SK-N-SH treated with all-trans-retinoic acid at 6 μM for 48 hours (cell line): ENCODE measurements around the gene ANKRD7.

Experiments used
- ATAC-seq: fragments of 200-7000 bp; cut with Tn5 transposase; 3 replicates; pipeline ENCODE4 v1.9.1; 2020; ENCODE audit warnings: mild to moderate bottlenecking, moderate library complexity
- ARNTL ChIP-seq: fragments of 450-650 bp; formaldehyde crosslinking; IDR thresholded peaks from 2 replicates; pipeline ENCODE4 v1.5.0; 2020; ENCODE audit warnings: low read depth, mild to moderate bottlenecking, moderate library complexity, borderline replicate concordance
- BACH2 ChIP-seq: fragments of 250-450 bp; sonication (Bioruptor Pico); IDR thresholded peaks from 2 replicates; pipeline ENCODE4 v1.9.0; 2021; ENCODE audit warnings: mild to moderate bottlenecking, borderline replicate concordance
- CREB5 ChIP-seq: fragments of 250-450 bp; sonication (Bioruptor Pico); IDR thresholded peaks from 2 replicates; pipeline ENCODE4 v1.5.1; 2020; ENCODE audit warnings: low read depth, mild to moderate bottlenecking, moderate library complexity
- CSDC2 ChIP-seq: fragments of 250-450 bp; sonication (Bioruptor Pico); IDR thresholded peaks from 2 replicates; pipeline ENCODE4 v1.5.0; 2020; ENCODE audit warnings: mild to moderate bottlenecking, moderate library complexity
- CSRNP3 ChIP-seq: fragments of 250-450 bp; sonication (Bioruptor Pico); IDR thresholded peaks from 2 replicates; pipeline ENCODE4 v1.5.1; 2021; ENCODE audit warnings: mild to moderate bottlenecking, moderate library complexity
- ESRRG ChIP-seq: fragments of 250-450 bp; sonication (Bioruptor Pico); IDR thresholded peaks from 2 replicates; pipeline ENCODE4 v1.6.1; 2021; ENCODE audit warnings: mild to moderate bottlenecking
- GLIS3 ChIP-seq: fragments of 250-450 bp; sonication (Bioruptor Pico); IDR thresholded peaks from 2 replicates; pipeline ENCODE4 v1.5.0; 2020; ENCODE audit warnings: mild to moderate bottlenecking, moderate library complexity
- ISL1 ChIP-seq: fragments of 250-450 bp; sonication (Bioruptor Pico); IDR thresholded peaks from 2 replicates; pipeline ENCODE4 v2.1.2; 2022; ENCODE audit warnings: mild to moderate bottlenecking, moderate library complexity
- OSR1 ChIP-seq: fragments of 250-450 bp; sonication (Bioruptor Pico); IDR thresholded peaks from 2 replicates; pipeline ENCODE4 v1.8.0; 2022; ENCODE audit warnings: moderate library complexity, mild to moderate bottlenecking, inconsistent platforms
- PATZ1 ChIP-seq: fragments of 250-450 bp; sonication (Bioruptor Pico); IDR thresholded peaks from 2 replicates; pipeline ENCODE4 v1.8.0; 2020; ENCODE audit warnings: mild to moderate bottlenecking, moderate library complexity, borderline replicate concordance
- POU6F1 ChIP-seq: fragments of 250-450 bp; sonication (Bioruptor Pico); IDR thresholded peaks from 2 replicates; pipeline ENCODE4 v1.8.0; 2021; ENCODE audit warnings: low read depth, mild to moderate bottlenecking, moderate library complexity, borderline replicate concordance
- PPARA ChIP-seq: fragments of 250-450 bp; sonication (Bioruptor Pico); IDR thresholded peaks from 2 replicates; pipeline ENCODE4 v1.5.0; 2020; ENCODE audit warnings: mild to moderate bottlenecking, borderline replicate concordance
- RARB ChIP-seq: fragments of 250-450 bp; sonication (Bioruptor Pico); IDR thresholded peaks from 2 replicates; pipeline ENCODE4 v1.8.0; 2021; ENCODE audit warnings: mild to moderate bottlenecking, moderate library complexity
- SNAI2 ChIP-seq: fragments of 250-450 bp; sonication (Bioruptor Pico); IDR thresholded peaks from 2 replicates; pipeline ENCODE4 v1.5.0; 2020; ENCODE audit warnings: mild to moderate bottlenecking, moderate library complexity
- TCF4 ChIP-seq: fragments of 250-450 bp; sonication (Bioruptor Pico); IDR thresholded peaks from 2 replicates; pipeline ENCODE4 v1.8.0; 2021; ENCODE audit warnings: mild to moderate bottlenecking, moderate library complexity, borderline replicate concordance
- TOX ChIP-seq: fragments of 250-450 bp; sonication (Bioruptor Pico); IDR thresholded peaks from 2 replicates; pipeline ENCODE4 v1.8.0; 2021; ENCODE audit warnings: mild to moderate bottlenecking, moderate library complexity, borderline replicate concordance
- TSHZ2 ChIP-seq: fragments of 250-450 bp; sonication (Bioruptor Pico); IDR thresholded peaks from 2 replicates; pipeline ENCODE4 v1.5.0; 2020; ENCODE audit warnings: mild to moderate bottlenecking, moderate library complexity
- ZC3H10 ChIP-seq: fragments of 250-450 bp; sonication (Bioruptor Pico); IDR thresholded peaks from 2 replicates; pipeline ENCODE4 v1.5.1; 2021; ENCODE audit warnings: mild to moderate bottlenecking, moderate library complexity
- ZFP3 ChIP-seq: fragments of 250-450 bp; sonication (Bioruptor Pico); IDR thresholded peaks from 2 replicates; pipeline ENCODE4 v1.5.0; 2020; ENCODE audit warnings: mild to moderate bottlenecking, moderate library complexity
- ZFP30 ChIP-seq: fragments of 450-650 bp; formaldehyde crosslinking; IDR thresholded peaks from 2 replicates; pipeline ENCODE4 v1.5.0; 2022; ENCODE audit warnings: mild to moderate bottlenecking, moderate library complexity
- ZNF565 ChIP-seq: fragments of 450-650 bp; formaldehyde crosslinking; conservative IDR thresholded peaks from 2 replicates; pipeline ENCODE4 v1.5.0; 2020; ENCODE audit warnings: low read depth, mild to moderate bottlenecking, moderate library complexity

The ANKRD7 gene

GRCh38 chr7:118252087-118252486 is 27.6 kb downstream of the ANKRD7 start:
- ATAC-seq = no peak
- no peak for TF ChIP-seq CREB5 (CRISPR knock-in tag)
- no peak for TF ChIP-seq ISL1 (CRISPR knock-in tag)
- no peak for TF ChIP-seq SNAI2 (CRISPR knock-in tag)

- TF ChIP-seq CSRNP3 (CRISPR knock-in tag) (no peak), CSDC2 (CRISPR knock-in tag) (no peak), TOX (CRISPR knock-in tag) (no peak), ESRRG (no peak), GLIS3 (CRISPR knock-in tag) (no peak), TCF4 (CRISPR knock-in tag) (no peak), RARB (no peak), POU6F1 (no peak), OSR1 (CRISPR knock-in tag) (no peak), ZNF565 (CRISPR knock-in tag) (no peak), ZFP3 (no peak), PPARA (CRISPR knock-in tag) (no peak), TSHZ2 (CRISPR knock-in tag) (no peak), ISL1 (CRISPR knock-in tag) (no peak), PATZ1 (no peak), CREB5 (CRISPR knock-in tag) (no peak), SNAI2 (CRISPR knock-in tag) (no peak)
- ATAC-seq = no peak
These were observed 34.6 kb downstream of the ANKRD7 start for GRCh38 chr7:118259115-118259514.

- TF ChIP-seq ZFP30 (CRISPR knock-in tag) = no peak
- TF ChIP-seq ARNTL = no peak
- TF ChIP-seq ISL1 (CRISPR knock-in tag) = no peak
- TF ChIP-seq TOX (CRISPR knock-in tag) = no peak
- no peak for TF ChIP-seq BACH2 (CRISPR knock-in tag)
- no peak for TF ChIP-seq CREB5 (CRISPR knock-in tag)
- TF ChIP-seq GLIS3 (CRISPR knock-in tag) = no peak
- TF ChIP-seq ZC3H10 = no peak
- no peak for ATAC-seq
These were observed 40.3 kb downstream of the ANKRD7 start for GRCh38 chr7:118264836-118265235.
